NOMO-1 treated with dmso at 0.1 percent for 144 hours (cell line): ENCODE measurements around the gene LACTBL1.
"Not testable (repeated sequence)": the region's sequence is repeated elsewhere in the genome, so short reads cannot be mapped to it uniquely, and the experiment has no call there.

ENCODE experiments used
- DNase-seq: peaks from one replicate; lab custom pipeline; 2025; ENCODE audit not compliant: unreplicated experiment; lab: John Stamatoyannopoulos, UW

LACTBL1 gene, protein sequence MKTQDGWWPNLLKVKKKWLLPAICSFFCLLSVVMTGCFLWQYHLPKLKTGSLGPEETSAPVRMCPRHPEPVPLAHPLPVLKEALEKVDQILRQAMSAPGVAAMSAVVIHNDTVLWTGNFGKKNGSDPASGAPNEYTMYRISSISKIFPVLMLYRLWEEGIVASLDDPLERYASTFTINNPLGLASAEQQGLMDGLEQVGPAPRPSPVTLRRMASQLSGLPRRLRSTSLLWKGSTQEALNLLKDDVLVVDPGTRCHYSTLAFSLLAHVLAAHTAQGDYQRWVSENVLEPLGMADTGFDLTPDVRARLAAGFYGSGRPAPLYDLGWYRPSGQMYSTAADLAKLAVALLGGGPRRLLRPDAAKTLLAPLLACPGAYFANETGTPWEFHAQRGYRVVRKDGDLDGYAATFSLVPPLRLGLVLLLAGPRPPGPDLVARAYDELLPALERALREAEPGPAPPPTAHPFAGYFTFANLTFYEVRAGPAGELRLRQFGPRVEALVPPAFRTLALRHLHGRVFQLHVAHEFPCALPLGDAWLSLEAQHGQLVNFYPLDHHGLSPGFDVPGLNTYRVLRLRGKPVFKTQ

GRCh38 chr1:22972760-22973159 lies at the start of gene LACTBL1:
LACTBL1 (minus strand) TSS chr1:22972866; CDS start chr1:22972316, 550 bp downstream.
- no peak for DNase-seq

DNA sequence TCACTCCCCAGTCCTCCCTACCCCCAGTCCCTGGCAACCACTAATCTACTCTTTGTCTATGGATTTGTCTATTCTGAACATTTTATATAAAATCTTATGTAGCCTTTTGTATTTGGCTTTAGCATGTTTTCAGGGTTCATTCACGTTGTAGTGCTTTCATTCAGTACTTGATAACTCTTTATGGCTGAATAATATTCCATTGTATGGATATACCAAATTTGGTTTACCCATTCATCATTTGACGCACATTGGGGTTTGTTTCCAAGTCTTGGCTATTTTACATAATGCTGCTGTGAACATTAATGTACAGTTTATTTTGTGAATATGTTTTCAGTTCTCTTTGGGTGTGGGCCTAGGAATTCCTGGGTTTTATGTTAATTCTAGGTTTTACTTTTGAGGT lies 49.2 kb upstream of the LACTBL1 start:
- no peak for DNase-seq

DNA sequence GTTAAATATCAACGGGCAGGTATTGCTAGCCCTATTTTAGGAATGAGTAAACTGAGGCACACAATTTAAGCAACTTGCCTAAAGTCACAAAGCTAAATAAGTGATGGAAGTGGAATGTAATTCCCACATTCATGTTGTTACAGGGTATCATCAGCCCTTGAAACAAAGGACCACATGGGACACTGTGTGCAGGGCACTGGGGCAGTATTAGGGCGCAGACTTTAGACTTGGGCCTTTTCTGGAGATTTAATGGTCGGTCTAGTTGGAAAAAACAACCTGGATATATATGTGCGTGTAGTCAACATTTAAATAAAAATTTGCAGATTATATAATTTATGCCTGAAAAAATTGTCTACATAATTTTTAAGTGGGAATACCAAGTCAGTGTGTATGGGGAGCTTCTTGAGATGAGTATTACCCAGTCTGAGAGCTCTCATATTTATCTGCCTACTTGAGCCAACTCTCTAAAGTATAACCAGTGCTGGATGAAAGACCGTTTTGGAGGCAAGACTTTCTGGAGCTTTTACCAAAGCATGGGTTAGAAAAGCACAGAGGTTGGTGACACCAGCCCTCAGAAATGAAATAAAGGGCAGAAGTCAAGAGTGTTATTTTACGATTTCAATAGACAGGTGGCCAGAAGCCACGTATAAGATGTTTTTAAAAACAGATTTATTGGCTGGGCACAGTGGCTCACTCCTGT lies 48.2 kb upstream of the LACTBL1 start:
- DNase-seq: no peak

GRCh38 chr1:23019863-23020625 lies 47.4 kb upstream of the LACTBL1 start:
- no peak for DNase-seq

GRCh38 chr1:23019094-23019862 lies 46.6 kb upstream of the LACTBL1 start, which contains the start of gene KDM1A:
KDM1A (plus strand) TSS chr1:23019468; CDS start chr1:23019597, 129 bp downstream.
- DNase-seq: peak; percentile 97

DNA sequence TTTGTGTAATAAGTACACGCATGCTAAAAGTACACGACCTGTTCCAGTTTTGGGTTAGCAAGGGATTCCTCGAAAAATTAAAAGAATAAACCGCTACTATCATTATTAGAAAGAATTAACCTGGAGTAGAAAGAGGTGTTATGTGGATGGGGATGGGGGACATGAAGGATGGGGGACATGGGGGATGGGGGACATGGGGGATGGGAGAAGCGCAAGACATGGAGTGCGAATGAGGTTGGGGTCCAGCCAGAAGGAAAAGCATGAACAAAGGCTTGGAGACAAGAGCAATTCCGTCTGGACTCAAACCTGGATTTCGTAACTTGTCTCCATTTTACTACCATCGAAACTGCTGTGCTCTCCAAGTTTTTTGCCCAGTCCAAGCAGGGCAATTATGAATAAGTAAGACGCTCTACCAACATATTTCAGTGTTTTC lies 46.0 kb upstream of the LACTBL1 start:
- no peak for DNase-seq

DNA sequence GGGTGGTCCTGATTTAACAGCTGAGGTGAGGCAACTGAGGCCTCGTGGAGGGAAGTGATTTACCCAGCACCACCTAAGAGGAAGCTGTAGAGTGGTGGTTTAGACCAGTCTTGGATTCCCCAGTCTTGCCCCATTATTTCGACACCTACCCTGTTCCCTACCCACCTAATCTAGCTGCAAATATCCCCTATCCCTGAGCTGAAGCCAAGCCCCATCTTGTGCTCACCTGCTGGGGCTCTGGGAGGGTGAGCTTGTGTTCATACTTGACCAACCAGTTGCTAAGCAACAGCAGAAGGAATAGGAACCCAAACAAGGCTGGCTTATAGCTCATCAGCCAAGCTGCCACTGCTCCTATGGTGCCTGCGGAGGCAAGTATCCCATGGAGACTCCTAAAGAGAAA lies 41.0 kb upstream of the LACTBL1 start:
- DNase-seq: peak; percentile 53

- DNase-seq: not testable (repeated sequence)
Observed at GRCh38 chr1:23010025-23010424, 37.4 kb upstream of the LACTBL1 start.

- DNase-seq: no peak
Observed at GRCh38 chr1:23008901-23009300, 36.2 kb upstream of the LACTBL1 start.

DNA sequence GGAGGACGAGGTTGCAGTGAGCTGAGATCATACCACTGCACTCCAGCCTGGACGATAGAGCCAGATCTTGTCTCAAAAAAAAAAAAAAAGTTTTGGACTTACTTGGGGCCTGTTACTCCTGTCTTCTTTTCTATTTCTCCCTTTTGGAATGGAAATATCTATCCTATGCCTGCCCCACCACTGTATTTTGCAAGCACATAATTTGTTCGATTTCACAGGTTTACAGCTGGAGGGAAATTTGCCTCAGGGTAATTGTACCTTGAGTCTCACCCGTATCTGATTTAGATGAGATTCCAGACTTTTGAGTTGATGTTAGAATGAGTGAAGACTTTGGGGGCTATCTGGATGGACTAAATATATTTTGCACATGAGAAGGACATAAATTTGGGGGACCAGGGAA lies 34.4 kb upstream of the LACTBL1 start:
- no peak for DNase-seq

DNA sequence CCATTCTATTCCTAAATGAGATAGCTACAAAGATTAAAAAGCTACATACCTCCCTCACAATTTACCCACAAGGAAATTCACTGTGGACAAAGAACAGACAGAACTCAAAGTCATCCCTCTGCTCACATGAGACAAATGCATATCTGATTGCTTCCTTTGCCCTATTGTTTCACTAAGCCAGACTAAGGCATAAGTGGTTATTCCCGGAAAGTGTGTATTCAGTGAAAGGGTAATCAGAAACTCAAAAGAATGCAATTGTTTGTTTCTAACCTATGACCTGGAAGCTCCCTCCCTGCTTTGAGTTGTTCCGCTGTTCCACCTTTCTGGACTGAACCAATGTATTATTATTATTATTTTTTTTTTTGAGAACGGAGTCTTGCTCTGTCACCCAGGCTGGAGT lies 32.1 kb upstream of the LACTBL1 start:
- not testable (repeated sequence) for DNase-seq

DNA sequence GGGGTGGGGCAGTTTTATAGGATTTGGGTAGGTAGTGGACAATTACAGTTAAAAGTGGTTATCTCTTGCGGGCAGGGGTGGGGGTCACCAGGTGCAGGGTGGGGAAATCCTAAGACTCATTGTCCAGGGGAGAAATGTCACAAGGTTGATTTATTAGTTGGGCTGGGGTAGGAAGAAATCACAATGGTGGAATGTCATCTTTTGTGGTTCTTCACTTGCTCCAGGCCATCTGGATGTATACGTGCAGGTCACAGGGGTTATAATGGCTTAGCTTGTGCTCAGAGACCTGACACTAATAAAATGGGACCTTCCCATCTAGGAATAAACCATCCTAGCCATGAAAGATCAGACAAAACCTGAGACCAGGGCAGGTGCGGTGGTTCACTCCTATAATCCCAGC lies 31.4 kb upstream of the LACTBL1 start:
- DNase-seq: no peak

DNA sequence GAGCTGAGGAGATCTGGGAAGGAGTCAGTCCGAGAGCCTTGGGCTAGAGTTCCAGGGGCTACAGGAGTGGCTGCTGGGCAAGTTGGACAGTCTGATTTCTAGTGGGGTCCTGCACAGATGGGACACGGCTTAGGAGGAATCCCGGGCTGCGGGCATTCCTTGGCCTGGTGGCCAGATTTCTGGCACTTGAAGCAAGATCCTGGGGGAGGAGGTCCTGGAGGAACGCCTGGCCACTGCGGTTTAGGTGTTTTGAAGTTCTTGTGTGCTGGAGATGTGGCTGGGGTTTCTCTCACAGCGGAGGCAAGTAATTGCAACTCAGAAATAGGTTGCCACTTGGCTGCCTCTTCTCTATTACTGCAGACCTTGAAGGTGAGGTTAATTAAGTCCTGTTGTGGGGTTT lies 29.6 kb upstream of the LACTBL1 start:
- not testable (repeated sequence) for DNase-seq

- not testable (repeated sequence) for DNase-seq
Observed at GRCh38 chr1:23000133-23000532, 27.5 kb upstream of the LACTBL1 start.

DNA sequence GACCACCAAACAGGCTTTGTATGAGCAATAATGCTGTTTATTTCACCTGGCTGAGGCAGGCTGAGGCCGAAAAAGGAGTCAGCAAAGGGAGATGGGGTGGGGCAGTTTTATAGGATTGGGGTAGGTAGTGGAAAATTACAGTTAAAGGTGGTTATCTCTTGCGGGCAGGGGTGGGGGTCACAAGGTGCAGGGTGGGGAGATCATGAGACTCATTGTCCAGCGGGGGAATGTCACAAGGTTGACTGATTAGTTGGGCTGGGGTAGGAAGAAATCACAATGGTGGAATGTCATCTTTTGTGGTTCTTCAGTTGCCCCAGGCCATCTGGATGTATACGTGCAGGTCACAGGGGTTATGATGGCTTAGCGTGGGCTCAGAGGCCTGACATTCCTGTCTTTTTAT lies 24.9 kb upstream of the LACTBL1 start:
- not testable (repeated sequence) for DNase-seq

GRCh38 chr1:22995774-22996173 lies 23.1 kb upstream of the LACTBL1 start:
- no peak for DNase-seq

- not testable (repeated sequence) for DNase-seq
Observed at GRCh38 chr1:22993220-22993795, 20.6 kb upstream of the LACTBL1 start.

- DNase-seq: not testable (repeated sequence)
Observed at GRCh38 chr1:22992384-22992783, 19.7 kb upstream of the LACTBL1 start.

GRCh38 chr1:22983944-22984343 lies 11.3 kb upstream of the LACTBL1 start:
- no peak for DNase-seq

GRCh38 chr1:22980471-22980790 lies 7.8 kb upstream of the LACTBL1 start:
- DNase-seq: not testable (repeated sequence)
